ENCODE results near the gene MAP4K2.

MAP4K2 gene

DNA sequence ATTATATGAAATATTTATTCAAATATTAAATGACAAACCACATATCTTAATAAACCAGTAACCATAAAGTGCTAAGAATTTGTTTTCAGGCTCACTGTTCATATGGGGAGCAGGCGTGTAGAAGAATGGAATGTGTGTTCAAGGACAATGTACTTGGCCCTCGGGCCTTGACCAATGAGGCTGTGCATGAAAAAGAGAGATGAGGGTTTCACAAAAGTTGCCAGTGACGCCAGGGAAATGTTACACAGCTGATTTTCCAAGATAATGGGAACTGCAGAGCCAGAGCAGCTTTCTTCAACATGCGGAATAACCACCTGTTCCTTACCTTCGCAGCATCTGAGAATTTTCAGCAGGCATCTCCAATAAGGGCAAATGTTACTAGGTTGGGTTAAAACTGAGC, 28.9 kb downstream of the MAP4K2 start:
- H3K36me3 Mint-ChIP-seq, result peaks cover 44% of the 10 kb centered on the region
- H3K27ac Mint-ChIP-seq, result peak overlapping the region; percentile 46
- peak overlapping the region; percentile 95 for H3K4me3 Mint-ChIP-seq

DNA sequence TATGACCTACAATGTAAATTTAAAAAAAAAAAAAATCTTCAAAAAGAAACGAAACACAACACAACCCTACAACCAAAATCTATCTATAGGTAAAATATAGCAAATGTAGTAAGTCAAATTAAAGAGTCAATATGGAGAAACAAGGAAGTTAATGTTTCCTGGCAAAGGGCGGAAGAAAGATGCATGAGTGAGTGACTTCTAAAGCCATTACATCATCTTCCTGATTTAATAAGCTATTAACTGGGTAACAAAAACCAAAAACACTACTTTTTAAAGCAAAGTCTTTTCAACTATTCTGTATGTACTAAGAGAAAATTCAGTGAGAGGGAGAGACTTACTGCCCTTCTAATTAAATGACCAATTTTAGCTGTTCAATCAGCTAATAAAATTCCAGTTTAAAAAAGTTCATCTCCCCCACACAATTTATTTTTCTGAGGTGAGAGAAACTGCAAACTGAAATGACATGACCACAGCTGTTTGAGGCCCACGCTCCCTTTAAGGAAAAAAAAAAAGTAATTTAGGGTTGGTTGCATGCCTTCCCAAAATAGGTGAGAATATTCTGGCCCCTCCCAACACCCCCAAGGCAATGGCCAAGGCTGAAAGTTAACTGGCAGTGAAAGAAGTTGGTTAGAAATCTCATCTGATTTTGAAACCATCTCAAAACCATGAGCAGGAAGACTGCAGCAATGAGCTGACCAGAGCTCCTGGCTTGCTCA, 30.6 kb downstream of the MAP4K2 start:
- peak overlapping the region; percentile 85 for H3K27ac Mint-ChIP-seq
- peak overlapping the region; percentile 69 for H3K4me3 Mint-ChIP-seq
- peaks cover 90% of the 10 kb centered on the region for H3K4me1 Mint-ChIP-seq
- no peaks in the 10 kb centered on the region for H3K9me3 Mint-ChIP-seq
- H3K27me3 Mint-ChIP-seq, result no peaks in the 10 kb centered on the region
- H3K36me3 Mint-ChIP-seq, result peaks cover 51% of the 10 kb centered on the region

More for the DNA sequence above, 28.9 kb downstream of the MAP4K2 start:
- Mint-ChIP-seq H3K27me3 (no peaks in the 10 kb centered on the region), H3K4me1 (peaks cover 75% of the 10 kb centered on the region), H3K9me3 (no peaks in the 10 kb centered on the region)

DNA sequence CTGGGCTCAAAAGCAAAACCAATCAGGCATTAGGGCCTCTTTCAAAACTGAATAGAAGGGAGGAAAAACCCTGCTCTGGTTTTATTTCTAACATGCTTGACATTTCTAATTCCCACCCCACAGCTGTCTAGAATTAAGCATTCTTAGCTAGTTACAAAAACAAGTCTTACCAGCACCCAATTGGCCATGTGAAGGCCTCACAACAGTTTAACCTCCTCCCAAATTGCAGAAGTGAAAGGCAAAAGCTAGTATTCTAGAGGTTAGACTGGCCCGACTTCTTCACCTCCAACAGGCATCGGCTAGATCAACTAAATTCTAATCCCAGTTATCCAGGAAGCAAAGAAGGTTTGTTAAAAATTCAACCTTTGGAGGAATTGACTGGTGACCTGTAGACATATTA, 31.2 kb downstream of the MAP4K2 start:
- H3K36me3 Mint-ChIP-seq, result peaks cover 45% of the 10 kb centered on the region
- H3K9me3 Mint-ChIP-seq, result no peaks in the 10 kb centered on the region
- H3K27me3 Mint-ChIP-seq, result no peaks in the 10 kb centered on the region
- peaks cover 95% of the 10 kb centered on the region for H3K4me1 Mint-ChIP-seq
- peak overlapping the region; percentile 69 for H3K4me3 Mint-ChIP-seq
- peak overlapping the region; percentile 85 for H3K27ac Mint-ChIP-seq

DNA sequence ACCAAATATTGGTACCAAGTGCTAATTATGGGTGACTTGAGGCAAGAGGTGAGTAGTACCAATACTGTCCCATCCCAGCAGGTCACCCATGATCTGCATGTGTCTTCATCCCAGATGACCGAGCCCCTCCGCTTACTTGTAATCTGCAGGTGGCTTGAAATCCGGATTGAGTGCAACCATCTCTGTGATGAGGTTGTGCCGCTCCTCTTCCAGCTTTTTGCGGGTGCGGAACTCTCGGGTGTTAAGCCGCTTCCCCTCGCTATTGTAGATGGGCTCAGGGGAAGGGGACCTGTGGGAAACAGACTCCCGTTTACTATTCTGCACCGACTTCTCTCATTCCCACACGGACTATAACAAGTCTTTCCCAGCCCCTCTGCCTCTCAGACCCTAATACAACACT, 32.9 kb downstream of the MAP4K2 start:
- peaks cover 91% of the 10 kb centered on the region for H3K4me1 Mint-ChIP-seq
- H3K27ac Mint-ChIP-seq, result peak overlapping the region; percentile 85
- peak overlapping the region; percentile 19 for H3K4me3 Mint-ChIP-seq
- H3K9me3 Mint-ChIP-seq, result no peaks in the 10 kb centered on the region
- H3K36me3 Mint-ChIP-seq, result peaks cover 33% of the 10 kb centered on the region
- no peaks in the 10 kb centered on the region for H3K27me3 Mint-ChIP-seq

DNA sequence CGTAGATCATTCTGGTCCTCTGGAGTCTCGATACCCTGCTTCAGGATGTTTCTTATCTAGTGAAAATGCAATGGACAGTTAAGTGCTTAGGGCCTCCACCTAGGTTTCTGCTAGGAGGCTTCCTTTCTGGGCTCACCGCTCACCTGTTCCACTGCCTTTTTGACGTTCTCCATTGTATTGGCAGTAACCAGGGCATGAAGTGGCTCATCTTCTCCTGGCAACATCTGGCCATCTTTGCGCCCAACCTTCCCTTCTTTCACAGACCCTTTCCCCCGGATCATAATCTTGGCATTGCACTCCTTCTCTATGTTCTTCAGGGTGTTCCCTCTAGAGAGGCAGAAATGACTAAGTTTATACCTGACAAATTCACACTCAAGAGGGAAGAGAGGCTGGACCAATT, 33.7 kb downstream of the MAP4K2 start:
- H3K4me3 Mint-ChIP-seq, result peak overlapping the region; percentile 47
- peaks cover 39% of the 10 kb centered on the region for H3K36me3 Mint-ChIP-seq
- H3K27ac Mint-ChIP-seq, result peak overlapping the region; percentile 89
- no peaks in the 10 kb centered on the region for H3K27me3 Mint-ChIP-seq
- H3K9me3 Mint-ChIP-seq, result no peaks in the 10 kb centered on the region
- peaks cover 91% of the 10 kb centered on the region for H3K4me1 Mint-ChIP-seq

DNA sequence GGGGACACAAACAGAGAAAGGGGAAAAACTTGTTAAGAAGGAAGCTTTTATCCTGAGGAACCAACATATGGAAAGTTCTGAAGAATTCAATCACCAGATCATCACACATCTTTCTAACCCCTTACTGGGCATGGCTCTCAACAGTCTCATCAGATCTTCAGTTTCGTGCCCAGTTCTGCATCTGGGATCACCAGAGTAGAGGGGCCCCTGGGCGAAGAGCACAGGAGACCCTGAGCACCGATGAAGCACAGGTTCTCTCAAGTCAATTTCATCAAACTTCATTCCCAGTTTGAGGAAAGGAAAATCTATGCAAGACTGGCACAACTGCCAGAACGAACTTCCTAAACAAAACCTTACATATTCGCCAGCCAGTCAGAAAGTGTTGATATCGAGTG, 34.7 kb downstream of the MAP4K2 start:
- Mint-ChIP-seq H3K4me3 (peak overlapping the region; percentile 55), H3K36me3 (peaks cover 38% of the 10 kb centered on the region), H3K27ac (peak overlapping the region; percentile 87), H3K9me3 (no peaks in the 10 kb centered on the region), H3K27me3 (no peaks in the 10 kb centered on the region), H3K4me1 (peaks cover 91% of the 10 kb centered on the region)

DNA sequence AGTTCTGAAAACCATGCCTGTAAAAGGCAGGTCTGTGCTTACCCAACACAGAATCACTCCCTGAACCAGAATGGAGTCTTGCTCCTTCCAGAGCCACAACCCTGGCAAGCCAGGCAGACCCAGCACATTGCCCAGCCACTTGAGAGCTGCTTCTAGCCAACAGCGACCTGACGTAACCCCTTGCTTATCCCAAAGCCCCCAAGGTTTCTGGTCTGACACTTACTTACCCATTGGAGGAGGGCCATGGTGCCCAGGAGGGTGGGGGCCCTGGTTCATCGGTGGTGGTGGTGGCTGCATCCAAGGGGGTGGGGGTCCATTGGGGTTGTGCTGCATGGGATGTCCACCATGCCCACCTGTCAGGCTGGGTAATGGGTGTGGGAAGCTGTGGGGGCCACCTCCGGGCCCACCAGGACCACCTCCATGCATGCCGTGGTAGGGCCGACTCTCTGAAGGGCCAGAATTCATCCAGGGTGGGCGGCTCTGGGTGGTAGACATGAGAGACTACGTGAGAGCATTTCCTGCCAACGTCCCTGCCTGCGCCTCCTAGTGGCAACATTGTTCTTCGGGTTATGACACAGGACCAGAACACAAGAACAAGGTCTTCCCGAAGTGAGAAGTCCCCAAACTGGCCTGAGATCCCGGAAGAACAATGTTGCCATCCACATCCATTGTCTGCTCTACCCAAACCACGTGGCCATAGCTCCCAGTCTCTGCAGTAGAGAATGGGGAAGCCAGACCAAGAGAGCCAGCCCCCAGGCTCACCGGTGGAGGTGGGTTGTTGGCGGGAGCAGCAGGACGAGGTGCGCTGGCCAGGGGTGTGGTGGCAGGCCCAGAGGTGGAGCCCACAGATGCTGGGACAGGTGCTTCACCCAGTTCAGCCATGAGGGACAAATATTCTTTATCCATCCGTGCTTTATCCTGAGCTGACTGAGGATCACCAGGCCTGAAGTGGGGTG, 35.4 kb downstream of the MAP4K2 start:
- no peaks in the 10 kb centered on the region for H3K27me3 Mint-ChIP-seq
- peaks cover 91% of the 10 kb centered on the region for H3K4me1 Mint-ChIP-seq
- peak overlapping the region; percentile 87 for H3K27ac Mint-ChIP-seq
- peak overlapping the region; percentile 58 for H3K4me3 Mint-ChIP-seq
- peaks cover 37% of the 10 kb centered on the region for H3K36me3 Mint-ChIP-seq
- no peaks in the 10 kb centered on the region for H3K9me3 Mint-ChIP-seq

DNA sequence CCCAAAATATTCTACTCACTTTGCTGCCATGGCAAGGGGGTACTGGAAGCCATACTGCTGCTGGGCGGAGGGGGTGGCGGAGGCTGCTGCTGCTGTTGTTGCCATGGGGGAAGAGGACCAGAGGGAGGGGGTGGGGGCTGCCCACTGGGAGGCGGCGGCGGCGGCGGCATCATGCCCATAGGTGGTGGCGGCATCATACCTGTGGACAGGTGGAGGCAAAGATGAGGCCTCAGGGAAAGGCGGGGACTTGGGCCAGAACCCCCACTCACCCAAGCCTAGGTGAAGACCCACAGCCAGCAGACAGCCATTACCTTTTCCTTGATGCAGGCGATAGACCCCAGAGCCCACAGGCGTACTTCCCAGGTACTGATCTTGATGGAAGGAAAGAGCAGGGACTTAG, 36.1 kb downstream of the MAP4K2 start:
- no peaks in the 10 kb centered on the region for H3K9me3 Mint-ChIP-seq
- peaks cover 91% of the 10 kb centered on the region for H3K4me1 Mint-ChIP-seq
- H3K27me3 Mint-ChIP-seq, result no peaks in the 10 kb centered on the region
- peaks cover 34% of the 10 kb centered on the region for H3K36me3 Mint-ChIP-seq
- H3K27ac Mint-ChIP-seq, result peak overlapping the region; percentile 87
- H3K4me3 Mint-ChIP-seq, result no peak overlapping the region

DNA sequence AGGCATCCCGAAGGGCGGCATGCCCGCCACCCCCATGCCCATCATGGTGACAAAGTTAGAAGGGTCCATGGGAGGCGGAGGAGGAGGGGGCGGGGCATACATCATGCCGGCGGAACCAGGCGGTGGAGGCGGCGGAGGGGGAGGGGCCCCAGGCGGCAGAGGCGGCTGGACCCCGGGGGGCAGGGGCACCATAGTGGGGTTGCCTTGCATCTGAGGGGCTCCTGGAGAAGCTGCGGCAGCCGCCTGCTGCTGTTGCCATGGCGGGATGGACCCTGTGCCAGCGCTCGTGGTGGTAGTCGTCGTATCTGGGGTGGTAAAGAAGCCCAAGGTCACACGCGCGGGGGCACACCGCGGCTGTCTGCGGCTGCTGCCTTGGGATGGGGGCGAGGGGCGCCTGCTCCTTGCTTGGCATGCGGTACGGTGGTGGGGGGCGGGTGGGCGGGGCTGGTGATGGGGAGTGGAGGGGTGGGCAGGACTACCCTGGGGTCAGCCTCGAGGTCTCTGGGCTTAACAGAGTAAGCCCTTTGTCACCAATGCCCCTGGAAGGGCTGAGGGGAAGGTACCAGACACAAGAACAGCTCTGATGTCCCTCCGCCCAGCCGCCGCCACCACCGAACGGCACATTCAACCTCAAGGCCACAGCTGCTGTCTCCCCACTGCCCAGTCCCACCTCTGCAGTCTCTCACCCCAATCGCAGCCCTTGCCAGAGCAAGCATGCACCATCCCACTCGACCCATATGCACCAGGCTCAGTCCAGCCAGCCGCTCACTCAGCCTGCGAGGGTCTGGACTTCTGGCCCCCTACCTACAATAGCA, 37.0 kb downstream of the MAP4K2 start:
- Mint-ChIP-seq H3K9me3 (no peaks in the 10 kb centered on the region), H3K27me3 (no peaks in the 10 kb centered on the region), H3K36me3 (peaks cover 32% of the 10 kb centered on the region), H3K4me3 (peak overlapping the region; percentile 90), H3K4me1 (peaks cover 90% of the 10 kb centered on the region), H3K27ac (peak overlapping the region; percentile 90)

DNA sequence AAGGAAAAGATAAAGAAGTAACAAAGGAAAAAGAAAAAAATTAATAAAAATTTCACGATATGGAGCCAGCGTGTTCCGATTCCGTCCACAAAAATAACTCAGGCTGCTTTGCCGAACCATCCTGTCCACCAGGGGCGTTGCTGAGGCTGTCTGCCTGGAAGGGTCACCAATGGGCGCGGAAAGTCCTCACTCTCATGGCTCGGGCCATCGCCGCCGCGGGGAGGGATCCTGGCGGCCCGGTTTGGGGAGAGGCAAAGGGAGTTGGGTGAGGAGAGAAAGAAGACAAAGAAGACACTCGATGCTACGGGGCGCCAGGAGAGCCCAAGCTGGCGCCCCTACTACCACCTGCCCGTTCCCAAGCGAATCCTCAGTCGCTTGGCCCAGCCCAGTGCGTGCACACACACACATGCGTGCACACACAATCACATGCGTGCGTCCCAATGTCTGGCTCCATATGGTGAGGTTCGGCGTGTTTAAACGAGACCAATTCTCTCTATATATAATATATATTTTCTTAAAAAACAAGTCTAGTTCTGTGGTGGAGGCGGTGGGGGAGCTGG, 37.6 kb downstream of the MAP4K2 start:
- H3K9me3 Mint-ChIP-seq, result no peaks in the 10 kb centered on the region
- no peaks in the 10 kb centered on the region for H3K27me3 Mint-ChIP-seq
- peak overlapping the region; percentile 95 for H3K27ac Mint-ChIP-seq
- peaks cover 31% of the 10 kb centered on the region for H3K36me3 Mint-ChIP-seq
- peaks cover 90% of the 10 kb centered on the region for H3K4me1 Mint-ChIP-seq
- peak overlapping the region; percentile 90 for H3K4me3 Mint-ChIP-seq

DNA sequence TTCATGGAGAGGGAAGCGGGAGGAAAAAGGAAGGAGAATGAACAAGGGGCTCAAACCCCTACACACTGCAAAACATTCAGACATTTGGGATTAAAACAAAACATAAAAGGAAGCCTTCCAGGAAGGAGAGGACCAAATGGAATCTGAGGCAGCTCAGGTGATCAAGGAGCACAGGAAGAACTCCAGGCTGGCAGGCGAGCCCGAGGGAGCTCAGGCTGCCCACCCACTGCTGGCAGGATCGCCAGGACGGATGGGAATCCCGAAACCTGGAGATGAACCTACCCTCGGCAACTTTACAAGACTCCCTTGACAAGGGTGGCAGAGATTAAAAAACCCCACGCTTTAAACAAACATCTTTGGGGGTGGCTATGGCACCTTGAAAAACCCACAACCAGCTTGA, 38.3 kb downstream of the MAP4K2 start:
- Mint-ChIP-seq H3K9me3 (no peaks in the 10 kb centered on the region), H3K4me1 (peaks cover 93% of the 10 kb centered on the region), H3K36me3 (peaks cover 30% of the 10 kb centered on the region), H3K27ac (peak overlapping the region; percentile 95), H3K27me3 (no peaks in the 10 kb centered on the region), H3K4me3 (peak overlapping the region; percentile 90)

DNA sequence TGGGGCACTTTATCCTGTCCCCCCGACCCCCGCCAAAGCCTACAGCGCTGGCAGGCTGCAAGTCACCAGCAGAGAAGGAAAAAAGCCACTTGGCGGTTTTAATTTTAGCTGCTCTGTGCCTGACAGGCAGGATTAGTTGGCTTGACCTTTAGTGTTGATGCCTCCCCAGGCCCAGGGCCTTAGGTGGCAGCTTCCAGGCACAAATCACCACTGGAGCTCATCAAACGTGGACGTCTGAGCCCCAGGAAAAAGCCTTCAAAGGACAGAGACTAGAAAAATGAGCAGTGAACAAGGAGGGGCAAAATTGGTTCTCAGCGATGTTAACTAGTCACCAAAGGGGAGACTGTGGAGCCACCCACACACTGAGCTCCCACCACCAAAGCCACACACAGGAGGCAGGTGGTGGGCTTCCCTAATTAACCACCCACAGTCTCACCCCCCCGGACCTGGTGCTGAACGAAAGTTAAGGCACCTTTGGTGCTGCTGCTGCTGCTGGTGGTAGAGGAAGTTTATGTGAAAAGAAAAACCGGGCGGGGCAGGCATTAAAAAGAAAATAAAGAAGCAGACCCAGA, 38.9 kb downstream of the MAP4K2 start:
- peak overlapping the region; percentile 95 for H3K27ac Mint-ChIP-seq
- peak overlapping the region; percentile 90 for H3K4me3 Mint-ChIP-seq

DNA sequence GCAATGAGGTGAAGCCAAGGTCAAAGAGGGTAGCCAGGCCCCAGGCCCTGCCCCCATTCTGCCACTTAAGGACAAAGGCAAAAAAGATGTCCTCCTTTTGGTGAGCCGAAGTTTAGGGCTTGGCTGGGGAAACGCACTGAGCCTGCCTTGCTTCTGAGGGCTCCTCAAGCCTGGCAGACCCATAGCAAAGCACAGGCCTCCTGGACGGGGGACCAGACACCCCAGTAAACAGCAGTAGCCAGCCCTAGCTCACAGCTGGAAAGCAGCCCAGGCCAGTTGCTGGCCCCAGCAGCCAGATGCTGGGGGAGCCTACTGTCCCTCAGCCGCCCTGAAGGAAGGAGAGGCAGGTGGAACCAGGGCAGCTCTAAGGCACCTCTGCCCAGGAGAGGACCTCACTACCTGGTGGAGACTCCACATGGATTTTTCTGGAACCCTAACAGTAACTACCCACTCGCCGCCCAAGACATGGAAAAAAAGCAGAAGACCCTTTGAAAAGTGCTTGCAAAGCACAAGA, 39.4 kb downstream of the MAP4K2 start:
- Mint-ChIP-seq H3K36me3 (peaks cover 25% of the 10 kb centered on the region), H3K4me1 (peaks cover 89% of the 10 kb centered on the region), H3K27ac (peak overlapping the region; percentile 95), H3K9me3 (no peaks in the 10 kb centered on the region), H3K27me3 (no peaks in the 10 kb centered on the region), H3K4me3 (peak overlapping the region; percentile 90)

More for the DNA sequence above, 38.9 kb downstream of the MAP4K2 start:
- Mint-ChIP-seq H3K9me3 (no peaks in the 10 kb centered on the region), H3K4me1 (peaks cover 94% of the 10 kb centered on the region), H3K27me3 (no peaks in the 10 kb centered on the region), H3K36me3 (peaks cover 25% of the 10 kb centered on the region)

DNA sequence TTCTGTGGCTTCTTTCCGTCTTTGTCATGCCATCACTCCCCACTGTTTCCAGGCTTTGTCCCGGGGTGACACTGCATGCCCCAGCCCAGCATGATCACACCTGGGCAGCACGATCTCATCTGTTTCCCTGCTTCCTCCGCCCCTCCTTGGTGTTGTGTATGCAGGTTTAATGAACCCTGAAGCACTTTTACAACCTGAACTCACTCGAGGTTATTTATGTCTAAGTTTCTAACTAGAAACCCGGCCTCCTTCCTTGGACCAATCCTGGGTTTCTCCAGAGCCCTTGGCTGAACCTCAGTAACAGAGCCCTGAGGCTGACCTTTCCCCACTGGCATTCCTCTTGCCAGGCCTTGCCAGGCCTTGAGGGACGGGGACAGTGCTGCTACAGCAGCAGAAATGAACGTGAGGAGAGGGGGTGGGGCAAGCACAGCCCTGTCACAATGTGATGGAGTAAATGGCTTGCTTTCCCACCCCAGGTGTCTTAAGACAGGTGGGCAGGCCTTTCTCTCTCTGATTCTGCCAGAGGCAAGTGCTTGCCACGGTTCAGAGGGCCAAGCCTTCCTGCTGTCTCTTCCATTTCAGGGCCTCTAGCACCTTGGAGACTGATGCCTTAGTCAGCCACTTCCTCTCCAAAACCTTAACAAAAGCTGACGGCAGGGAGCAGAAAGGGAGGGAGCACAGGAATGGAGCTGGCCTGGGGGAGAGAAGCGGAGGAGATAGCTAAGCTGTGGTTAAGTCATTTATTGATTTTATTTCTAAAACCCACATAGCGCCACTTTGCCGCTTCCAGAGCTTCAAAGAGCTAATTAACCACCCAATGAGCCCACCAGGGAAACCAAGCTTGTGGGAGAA, 40.1 kb downstream of the MAP4K2 start:
- peaks cover 21% of the 10 kb centered on the region for H3K36me3 Mint-ChIP-seq
- peaks cover 82% of the 10 kb centered on the region for H3K4me1 Mint-ChIP-seq
- H3K27me3 Mint-ChIP-seq, result no peaks in the 10 kb centered on the region
- peak overlapping the region; percentile 93 for H3K27ac Mint-ChIP-seq
- peak overlapping the region; percentile 61 for H3K4me3 Mint-ChIP-seq
- H3K9me3 Mint-ChIP-seq, result no peaks in the 10 kb centered on the region
